HL-60 (cell line): ENCODE measurements around the gene EFCAB6.

ENCODE experiments used
- DNase-seq, 2 experiments: peaks; one replicate each; pipeline ENCODE4 v3.0.0-alpha.2; 2010 to 2020; ENCODE audit warnings: low read depth in 1 of 2, low spot score in 1 of 2
- H3K27ac ChIP-seq: fragments of 250-450 bp; sonication (Bioruptor Pico); replicated peaks from 2 replicates; pipeline ENCODE4 v1.5.1; 2020; ENCODE audit warnings: mild to moderate bottlenecking, moderate library complexity
- H3K27me3 ChIP-seq: fragments of 250-450 bp; sonication (Bioruptor Pico); 2 replicates; pipeline ENCODE4 v1.5.1; 2021; ENCODE audit warnings: mild to moderate bottlenecking, moderate library complexity; ENCODE audit not compliant: insufficient read depth, poor library complexity, severe bottlenecking
- H3K4me3 ChIP-seq: replicated peaks from 2 replicates; pipeline ENCODE4 v1.5.1; 2011; ENCODE audit warnings: mild to moderate bottlenecking, control low read depth, low read length; ENCODE audit not compliant: insufficient read depth
- GABPA ChIP-seq: IDR thresholded peaks from 2 replicates; pipeline ENCODE4 v1.6.1; 2012; ENCODE audit warnings: low read depth
- POLR2AphosphoS5 ChIP-seq: IDR thresholded peaks from 2 replicates; pipeline ENCODE4 v1.6.1; 2012; ENCODE audit warnings: low read depth
- SPI1 ChIP-seq: IDR thresholded peaks from 2 replicates; pipeline ENCODE4 v1.6.1; 2012; ENCODE audit warnings: low read depth, mild to moderate bottlenecking, borderline replicate concordance
- TF ChIP-seq, protein P1 (sequence below): IDR thresholded peaks from one replicate; pipeline ENCODE4 v1.5.1; 2011; ENCODE audit warnings: low read length, control low read depth, inconsistent platforms; ENCODE audit not compliant: insufficient read depth
- TF ChIP-seq, protein P2 (sequence below): IDR thresholded peaks from 2 replicates; pipeline ENCODE4 v1.6.1; 2012; ENCODE audit warnings: low read depth; ENCODE audit not compliant: insufficient replicate concordance

The EFCAB6 gene

GRCh38 chr22:43554259-43554636 is 257.9 kb downstream of the EFCAB6 start:
- H3K27ac ChIP-seq, result no peak overlapping the region
- TF ChIP-seq GABPA, result no peak
- TF ChIP-seq, protein P1, sequence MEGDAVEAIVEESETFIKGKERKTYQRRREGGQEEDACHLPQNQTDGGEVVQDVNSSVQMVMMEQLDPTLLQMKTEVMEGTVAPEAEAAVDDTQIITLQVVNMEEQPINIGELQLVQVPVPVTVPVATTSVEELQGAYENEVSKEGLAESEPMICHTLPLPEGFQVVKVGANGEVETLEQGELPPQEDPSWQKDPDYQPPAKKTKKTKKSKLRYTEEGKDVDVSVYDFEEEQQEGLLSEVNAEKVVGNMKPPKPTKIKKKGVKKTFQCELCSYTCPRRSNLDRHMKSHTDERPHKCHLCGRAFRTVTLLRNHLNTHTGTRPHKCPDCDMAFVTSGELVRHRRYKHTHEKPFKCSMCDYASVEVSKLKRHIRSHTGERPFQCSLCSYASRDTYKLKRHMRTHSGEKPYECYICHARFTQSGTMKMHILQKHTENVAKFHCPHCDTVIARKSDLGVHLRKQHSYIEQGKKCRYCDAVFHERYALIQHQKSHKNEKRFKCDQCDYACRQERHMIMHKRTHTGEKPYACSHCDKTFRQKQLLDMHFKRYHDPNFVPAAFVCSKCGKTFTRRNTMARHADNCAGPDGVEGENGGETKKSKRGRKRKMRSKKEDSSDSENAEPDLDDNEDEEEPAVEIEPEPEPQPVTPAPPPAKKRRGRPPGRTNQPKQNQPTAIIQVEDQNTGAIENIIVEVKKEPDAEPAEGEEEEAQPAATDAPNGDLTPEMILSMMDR, result no peak
- no peak for TF ChIP-seq POLR2AphosphoS5
- TF ChIP-seq, protein P2, sequence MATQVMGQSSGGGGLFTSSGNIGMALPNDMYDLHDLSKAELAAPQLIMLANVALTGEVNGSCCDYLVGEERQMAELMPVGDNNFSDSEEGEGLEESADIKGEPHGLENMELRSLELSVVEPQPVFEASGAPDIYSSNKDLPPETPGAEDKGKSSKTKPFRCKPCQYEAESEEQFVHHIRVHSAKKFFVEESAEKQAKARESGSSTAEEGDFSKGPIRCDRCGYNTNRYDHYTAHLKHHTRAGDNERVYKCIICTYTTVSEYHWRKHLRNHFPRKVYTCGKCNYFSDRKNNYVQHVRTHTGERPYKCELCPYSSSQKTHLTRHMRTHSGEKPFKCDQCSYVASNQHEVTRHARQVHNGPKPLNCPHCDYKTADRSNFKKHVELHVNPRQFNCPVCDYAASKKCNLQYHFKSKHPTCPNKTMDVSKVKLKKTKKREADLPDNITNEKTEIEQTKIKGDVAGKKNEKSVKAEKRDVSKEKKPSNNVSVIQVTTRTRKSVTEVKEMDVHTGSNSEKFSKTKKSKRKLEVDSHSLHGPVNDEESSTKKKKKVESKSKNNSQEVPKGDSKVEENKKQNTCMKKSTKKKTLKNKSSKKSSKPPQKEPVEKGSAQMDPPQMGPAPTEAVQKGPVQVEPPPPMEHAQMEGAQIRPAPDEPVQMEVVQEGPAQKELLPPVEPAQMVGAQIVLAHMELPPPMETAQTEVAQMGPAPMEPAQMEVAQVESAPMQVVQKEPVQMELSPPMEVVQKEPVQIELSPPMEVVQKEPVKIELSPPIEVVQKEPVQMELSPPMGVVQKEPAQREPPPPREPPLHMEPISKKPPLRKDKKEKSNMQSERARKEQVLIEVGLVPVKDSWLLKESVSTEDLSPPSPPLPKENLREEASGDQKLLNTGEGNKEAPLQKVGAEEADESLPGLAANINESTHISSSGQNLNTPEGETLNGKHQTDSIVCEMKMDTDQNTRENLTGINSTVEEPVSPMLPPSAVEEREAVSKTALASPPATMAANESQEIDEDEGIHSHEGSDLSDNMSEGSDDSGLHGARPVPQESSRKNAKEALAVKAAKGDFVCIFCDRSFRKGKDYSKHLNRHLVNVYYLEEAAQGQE, result no peak
- TF ChIP-seq SPI1, result no peak

DNA sequence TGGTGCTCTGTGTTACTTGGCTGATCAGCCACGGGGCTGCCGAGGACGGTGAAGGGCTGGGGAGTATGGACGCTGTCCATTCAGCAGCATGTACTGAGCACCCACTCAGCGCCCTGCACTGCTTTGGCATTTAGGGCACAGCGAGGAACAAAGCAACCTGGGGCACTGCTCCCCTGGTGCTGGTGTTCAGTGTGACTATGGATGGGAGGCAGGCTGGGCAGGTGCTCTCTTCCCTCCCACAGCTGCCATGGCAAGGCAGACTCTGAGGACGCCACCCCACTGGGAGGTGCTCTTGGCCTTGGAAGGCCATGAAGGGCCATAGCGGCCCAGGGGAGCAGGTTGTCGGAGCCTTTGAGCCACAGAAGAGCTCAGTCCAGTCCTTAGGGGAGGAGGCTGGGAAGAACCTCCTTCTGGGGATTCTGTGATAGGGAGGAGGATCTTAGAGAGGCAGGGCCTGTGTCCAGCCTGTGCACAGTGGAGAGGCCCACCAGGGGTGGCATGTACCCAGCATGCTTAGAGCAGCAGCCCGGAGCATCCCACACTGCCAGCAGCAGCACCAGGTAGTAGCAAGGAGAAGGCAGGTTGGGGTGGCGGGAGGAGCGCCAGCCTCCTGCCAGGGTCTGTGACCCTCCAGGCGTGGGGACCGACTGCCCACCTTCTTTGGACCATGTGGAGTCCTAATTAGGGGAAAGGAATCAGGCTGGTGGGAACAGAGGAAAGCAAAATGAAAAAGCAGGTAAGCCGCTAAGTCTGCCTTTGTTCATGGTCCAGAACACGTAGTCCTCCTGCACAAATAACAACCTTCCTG is 258.4 kb downstream of the EFCAB6 start:
- Histone ChIP-seq H3K27me3 (no peaks in the 10 kb centered on the region), H3K27ac (no peak overlapping the region), H3K4me3 (no peak overlapping the region)
- TF ChIP-seq GABPA (no peak), SPI1 (no peak), POLR2AphosphoS5 (no peak)
- TF ChIP-seq, protein P2, result no peak
- TF ChIP-seq, protein P1, result no peak
- no peak for DNase-seq

More at GRCh38 chr22:43554259-43554636, 257.9 kb downstream of the EFCAB6 start:
- H3K27me3 ChIP-seq, result no peaks in the 10 kb centered on the region
- H3K4me3 ChIP-seq, result no peak overlapping the region
- no peak for DNase-seq

DNA sequence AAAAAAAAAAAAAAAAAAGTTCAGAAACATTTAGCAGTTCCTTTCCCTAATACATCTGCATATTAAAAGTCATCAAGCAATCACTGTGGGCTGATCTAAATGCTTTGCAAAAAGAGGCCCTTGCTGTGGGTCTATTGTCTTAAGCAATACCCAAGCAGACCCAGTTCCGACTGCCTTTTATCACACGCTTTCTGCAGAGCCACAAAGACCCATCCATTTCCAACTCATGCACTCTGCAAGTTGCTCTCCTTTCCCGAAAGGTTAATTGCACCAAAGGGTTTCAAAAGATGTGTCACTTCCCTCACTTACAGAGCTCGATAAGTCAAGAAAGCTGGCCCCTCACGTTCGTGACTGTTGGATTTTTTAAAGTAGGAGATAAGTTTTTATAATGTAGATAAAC is 261.4 kb downstream of the EFCAB6 start:
- TF ChIP-seq POLR2AphosphoS5, result no peak
- TF ChIP-seq, protein P2, result no peak
- TF ChIP-seq GABPA, result no peak
- TF ChIP-seq SPI1, result no peak
- TF ChIP-seq, protein P1, result no peak
- Histone ChIP-seq H3K4me3 (no peak overlapping the region), H3K27me3 (no peaks in the 10 kb centered on the region), H3K27ac (no peak overlapping the region)
- DNase-seq, result no peak
